HEK293 (cell line): ENCODE results near the gene WDR47.

ENCODE experiments used
- CTCF ChIA-PET: fragments of 350-600 bp; formaldehyde crosslinking; extraction: SDS; loops from one replicate; lab custom pipeline; 2021; ENCODE audit warnings: antibody characterized with exemption; lab: Yijun Ruan, JAX
- POLR2A ChIA-PET: fragments of 300-600 bp; formaldehyde crosslinking; extraction: SDS; loops from one replicate; lab custom pipeline; 2020; ENCODE audit warnings: antibody characterized with exemption, inconsistent platforms; lab: Yijun Ruan, JAX
- H3K27ac ChIP-seq: fragments of 200-500 bp; sonication (Bioruptor generic); 2 replicates; pipeline ENCODE4 v1.5.1; 2014; ENCODE audit warnings: low read depth, low read length, control low read depth, inconsistent platforms; ENCODE audit errors: extremely low read depth
- H3K36me3 ChIP-seq, 2 experiments: fragments of 200-500 bp in 1 of 2; sonication (Bioruptor generic) in 1 of 2; 1 replicate in 1 of 2; 2 replicates in 1 of 2; pipeline ENCODE4 v1.5.1; 2014 to 2017; ENCODE audit warnings: inconsistent platforms in 2 of 2, low read length in 2 of 2; ENCODE audit not compliant: control insufficient read depth in 2 of 2, insufficient read depth in 1 of 2
- H3K4me1 ChIP-seq: fragments of 200-500 bp; sonication (Bioruptor generic); 2 replicates; pipeline ENCODE4 v1.5.1; 2014; ENCODE audit warnings: mild to moderate bottlenecking, low read length, inconsistent platforms; ENCODE audit not compliant: control insufficient read depth, insufficient read depth
- H3K4me3 ChIP-seq: 2 replicates; pipeline ENCODE4 v1.5.1; 2011; ENCODE audit warnings: low read depth, mild to moderate bottlenecking, control low read depth, low read length, moderate library complexity
- H3K9me3 ChIP-seq: fragments of 200-500 bp; sonication (Bioruptor generic); 2 replicates; pipeline ENCODE4 v1.5.1; 2014; ENCODE audit warnings: low read depth, low read length, inconsistent platforms; ENCODE audit not compliant: control insufficient read depth, insufficient read depth
- HOXC10 ChIP-seq: sonication (generic); formaldehyde crosslinking; IDR thresholded peaks from 2 replicates; pipeline ENCODE4 v1.8.1; 2023; ENCODE audit warnings: mild to moderate bottlenecking, missing genetic modification reagents
- PRDM6 ChIP-seq: fragments of 450-650 bp; formaldehyde crosslinking; IDR thresholded peaks from 2 replicates; pipeline ENCODE4 v1.5.1; 2017; ENCODE audit warnings: missing biosample characterization, missing genetic modification characterization
- RBAK ChIP-seq: fragments of 450-650 bp; formaldehyde crosslinking; IDR thresholded peaks from 2 replicates; pipeline ENCODE4 v1.5.1; 2016; ENCODE audit warnings: missing biosample characterization, missing genetic modification characterization
- ZFP37 ChIP-seq: fragments of 450-650 bp; formaldehyde crosslinking; IDR thresholded peaks from 2 replicates; pipeline ENCODE4 v1.5.1; 2016; ENCODE audit warnings: missing biosample characterization, missing genetic modification characterization
- ZFP41 ChIP-seq: fragments of 450-650 bp; formaldehyde crosslinking; IDR thresholded peaks from 2 replicates; pipeline ENCODE4 v1.5.1; 2016; ENCODE audit warnings: missing biosample characterization, missing genetic modification characterization, borderline replicate concordance
- ZFP69B ChIP-seq: fragments of 450-650 bp; formaldehyde crosslinking; IDR thresholded peaks from 2 replicates; pipeline ENCODE4 v1.5.1; 2016; ENCODE audit warnings: missing biosample characterization, missing genetic modification characterization
- ZNF274 ChIP-seq, 2 experiments: fragments of 200-500 bp in 1 of 2; fragments of 450-650 bp in 1 of 2; sonication (Bioruptor generic) in 1 of 2; formaldehyde crosslinking in 1 of 2; IDR thresholded peaks; 2 replicates each; pipeline versions ENCODE4 v1.5.1 to v1.6.1; 2014 to 2016; ENCODE audit warnings: borderline replicate concordance in 1 of 2, inconsistent platforms in 1 of 2, low read length in 1 of 2, missing biosample characterization in 1 of 2, missing genetic modification characterization in 1 of 2
- ZNF664 ChIP-seq: fragments of 450-650 bp; formaldehyde crosslinking; IDR thresholded peaks from 2 replicates; pipeline ENCODE4 v1.5.1; 2016; ENCODE audit warnings: missing biosample characterization, missing genetic modification characterization
- TF ChIP-seq, protein P1 (sequence below): fragments of 450-650 bp; formaldehyde crosslinking; IDR thresholded peaks from 2 replicates; pipeline ENCODE4 v1.5.1; 2016; ENCODE audit warnings: missing biosample characterization, missing genetic modification characterization, borderline replicate concordance
- TF ChIP-seq, protein P2 (sequence below): fragments of 450-650 bp; formaldehyde crosslinking; IDR thresholded peaks from 2 replicates; pipeline ENCODE4; 2016; ENCODE audit warnings: missing biosample characterization, missing genetic modification characterization
- TF ChIP-seq, protein P3 (sequence below): fragments of 450-650 bp; formaldehyde crosslinking; IDR thresholded peaks from 2 replicates; pipeline ENCODE4 v1.5.1; 2016; ENCODE audit warnings: missing biosample characterization, missing genetic modification characterization, low read depth
- TF ChIP-seq, protein P4 (sequence below): fragments of 450-650 bp; formaldehyde crosslinking; IDR thresholded peaks from 2 replicates; pipeline ENCODE4 v1.5.1; 2016; ENCODE audit warnings: missing biosample characterization, missing genetic modification characterization

The WDR47 gene

DNA sequence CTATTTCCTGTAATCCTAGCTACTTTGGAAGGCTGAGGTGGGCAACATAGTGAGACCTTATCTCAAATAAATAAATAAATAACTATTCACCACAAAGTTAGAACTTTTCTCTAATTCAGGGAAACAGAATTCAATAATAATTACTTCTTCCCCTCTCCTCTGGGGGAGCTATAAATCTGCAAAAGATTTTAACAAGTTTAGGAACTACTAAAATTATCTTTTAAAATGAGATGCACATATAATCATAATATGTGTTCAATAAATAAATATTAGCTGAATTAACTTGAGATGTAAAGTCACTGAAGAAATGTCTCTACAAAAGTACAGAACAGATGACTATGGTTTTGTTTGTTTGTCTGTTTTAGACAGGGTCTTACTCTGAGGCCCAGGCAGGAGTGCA, 14.1 kb downstream of the WDR47 start:
- Histone ChIP-seq H3K36me3 (peaks cover 0 to 3% of the 10 kb centered on the region in 2 experiments; a peak in 2 of 3 replicates), H3K27ac (no peak overlapping the region), H3K4me3 (no peak overlapping the region), H3K9me3 (no peaks in the 10 kb centered on the region), H3K4me1 (no peaks in the 10 kb centered on the region)
- ChIA-PET POLR2A (interaction anchor here (0.5 to 1.6 kb wide), 2 partner anchors 72 to 76 kb away, joined by 4 to 7 read pairs; no protein-coding TSS in a partner anchor), CTCF (interaction anchor here (0.6 to 1.2 kb wide), 6 partner anchors 9 to 226 kb away, joined by 3 to 7 read pairs (median 3); no protein-coding TSS in a partner anchor)
- TF ChIP-seq, protein P1, sequence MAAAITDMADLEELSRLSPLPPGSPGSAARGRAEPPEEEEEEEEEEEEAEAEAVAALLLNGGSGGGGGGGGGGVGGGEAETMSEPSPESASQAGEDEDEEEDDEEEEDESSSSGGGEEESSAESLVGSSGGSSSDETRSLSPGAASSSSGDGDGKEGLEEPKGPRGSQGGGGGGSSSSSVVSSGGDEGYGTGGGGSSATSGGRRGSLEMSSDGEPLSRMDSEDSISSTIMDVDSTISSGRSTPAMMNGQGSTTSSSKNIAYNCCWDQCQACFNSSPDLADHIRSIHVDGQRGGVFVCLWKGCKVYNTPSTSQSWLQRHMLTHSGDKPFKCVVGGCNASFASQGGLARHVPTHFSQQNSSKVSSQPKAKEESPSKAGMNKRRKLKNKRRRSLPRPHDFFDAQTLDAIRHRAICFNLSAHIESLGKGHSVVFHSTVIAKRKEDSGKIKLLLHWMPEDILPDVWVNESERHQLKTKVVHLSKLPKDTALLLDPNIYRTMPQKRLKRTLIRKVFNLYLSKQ, result no peak
- TF ChIP-seq RBAK (no peak), HOXC10 (CRISPR knock-in tag) (no peak), ZNF664 (tag by site-specific recombination) (peak; percentile 92)
- TF ChIP-seq, protein P2, sequence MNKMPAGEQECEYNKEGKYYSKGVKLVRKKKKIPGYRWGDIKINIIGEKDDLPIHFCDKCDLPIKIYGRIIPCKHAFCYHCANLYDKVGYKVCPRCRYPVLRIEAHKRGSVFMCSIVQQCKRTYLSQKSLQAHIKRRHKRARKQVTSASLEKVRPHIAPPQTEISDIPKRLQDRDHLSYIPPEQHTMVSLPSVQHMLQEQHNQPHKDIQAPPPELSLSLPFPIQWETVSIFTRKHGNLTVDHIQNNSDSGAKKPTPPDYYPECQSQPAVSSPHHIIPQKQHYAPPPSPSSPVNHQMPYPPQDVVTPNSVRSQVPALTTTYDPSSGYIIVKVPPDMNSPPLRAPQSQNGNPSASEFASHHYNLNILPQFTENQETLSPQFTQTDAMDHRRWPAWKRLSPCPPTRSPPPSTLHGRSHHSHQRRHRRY, result no peak

GRCh38 chr1:109025694-109026093, 16.2 kb downstream of the WDR47 start:
- H3K9me3 ChIP-seq, result no peaks in the 10 kb centered on the region
- H3K36me3 ChIP-seq, result peaks cover 8 to 12% of the 10 kb centered on the region in 2 experiments; a peak in 2 of 3 replicates
- H3K4me1 ChIP-seq, result no peaks in the 10 kb centered on the region
- ChIA-PET CTCF (interaction anchor here (0.8 kb wide), 1 partner anchor 12 kb away, joined by 5 read pairs; no protein-coding TSS in a partner anchor), POLR2A (interaction anchor here (1.5 kb wide), 1 partner anchor 50 kb away, joined by 3 read pairs; the partner anchor contains the start of gene TAF13)
- no peak overlapping the region for H3K27ac ChIP-seq
- no peak overlapping the region for H3K4me3 ChIP-seq
- TF ChIP-seq PRDM6 (tag by site-specific recombination) (peak; percentile 32; the same call in 1 of the 2 replicates), ZFP41 (tag by site-specific recombination) (no peak)

GRCh38 chr1:109024646-109025045, 17.3 kb downstream of the WDR47 start:
- no peaks in the 10 kb centered on the region for H3K9me3 ChIP-seq
- H3K4me1 ChIP-seq, result no peaks in the 10 kb centered on the region
- no peak overlapping the region for H3K27ac ChIP-seq
- TF ChIP-seq, protein P3, sequence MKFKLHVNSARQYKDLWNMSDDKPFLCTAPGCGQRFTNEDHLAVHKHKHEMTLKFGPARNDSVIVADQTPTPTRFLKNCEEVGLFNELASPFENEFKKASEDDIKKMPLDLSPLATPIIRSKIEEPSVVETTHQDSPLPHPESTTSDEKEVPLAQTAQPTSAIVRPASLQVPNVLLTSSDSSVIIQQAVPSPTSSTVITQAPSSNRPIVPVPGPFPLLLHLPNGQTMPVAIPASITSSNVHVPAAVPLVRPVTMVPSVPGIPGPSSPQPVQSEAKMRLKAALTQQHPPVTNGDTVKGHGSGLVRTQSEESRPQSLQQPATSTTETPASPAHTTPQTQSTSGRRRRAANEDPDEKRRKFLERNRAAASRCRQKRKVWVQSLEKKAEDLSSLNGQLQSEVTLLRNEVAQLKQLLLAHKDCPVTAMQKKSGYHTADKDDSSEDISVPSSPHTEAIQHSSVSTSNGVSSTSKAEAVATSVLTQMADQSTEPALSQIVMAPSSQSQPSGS, result no peak
- peaks cover 8 to 13% of the 10 kb centered on the region in 2 experiments; a peak in 2 of 3 replicates for H3K36me3 ChIP-seq
- ChIA-PET POLR2A (interaction anchor here (1.0 kb wide), 1 partner anchor 17 kb away, joined by 3 read pairs; the partner anchor contains the start of gene WDR47), CTCF (interaction anchor here (0.6 kb wide), 1 partner anchor 98 kb away, joined by 3 read pairs; no protein-coding TSS in a partner anchor)
- H3K4me3 ChIP-seq, result no peak overlapping the region

GRCh38 chr1:109020693-109021257, 21.1 kb downstream of the WDR47 start:
- H3K27ac ChIP-seq, result no peak overlapping the region
- TF ChIP-seq ZNF274 (IDR thresholded peaks at IDR 0.05; ENCODE audit: low read length), result no peak
- no peak for TF ChIP-seq ZNF274 (tag by site-specific recombination; IDR thresholded peaks at IDR 0.05; ENCODE audit: borderline replicate concordance)
- TF ChIP-seq, protein P4, sequence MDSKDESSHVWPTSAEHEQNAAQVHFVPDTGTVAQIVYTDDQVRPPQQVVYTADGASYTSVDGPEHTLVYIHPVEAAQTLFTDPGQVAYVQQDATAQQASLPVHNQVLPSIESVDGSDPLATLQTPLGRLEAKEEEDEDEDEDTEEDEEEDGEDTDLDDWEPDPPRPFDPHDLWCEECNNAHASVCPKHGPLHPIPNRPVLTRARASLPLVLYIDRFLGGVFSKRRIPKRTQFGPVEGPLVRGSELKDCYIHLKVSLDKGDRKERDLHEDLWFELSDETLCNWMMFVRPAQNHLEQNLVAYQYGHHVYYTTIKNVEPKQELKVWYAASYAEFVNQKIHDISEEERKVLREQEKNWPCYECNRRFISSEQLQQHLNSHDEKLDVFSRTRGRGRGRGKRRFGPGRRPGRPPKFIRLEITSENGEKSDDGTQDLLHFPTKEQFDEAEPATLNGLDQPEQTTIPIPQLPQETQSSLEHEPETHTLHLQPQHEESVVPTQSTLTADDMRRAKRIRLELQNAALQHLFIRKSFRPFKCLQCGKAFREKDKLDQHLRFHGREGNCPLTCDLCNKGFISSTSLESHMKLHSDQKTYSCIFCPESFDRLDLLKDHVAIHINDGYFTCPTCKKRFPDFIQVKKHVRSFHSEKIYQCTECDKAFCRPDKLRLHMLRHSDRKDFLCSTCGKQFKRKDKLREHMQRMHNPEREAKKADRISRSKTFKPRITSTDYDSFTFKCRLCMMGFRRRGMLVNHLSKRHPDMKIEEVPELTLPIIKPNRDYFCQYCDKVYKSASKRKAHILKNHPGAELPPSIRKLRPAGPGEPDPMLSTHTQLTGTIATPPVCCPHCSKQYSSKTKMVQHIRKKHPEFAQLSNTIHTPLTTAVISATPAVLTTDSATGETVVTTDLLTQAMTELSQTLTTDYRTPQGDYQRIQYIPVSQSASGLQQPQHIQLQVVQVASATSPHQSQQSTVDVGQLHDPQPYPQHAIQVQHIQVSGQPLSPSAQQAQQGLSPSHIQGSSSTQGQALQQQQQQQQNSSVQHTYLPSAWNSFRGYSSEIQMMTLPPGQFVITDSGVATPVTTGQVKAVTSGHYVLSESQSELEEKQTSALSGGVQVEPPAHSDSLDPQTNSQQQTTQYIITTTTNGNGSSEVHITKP (tag by site-specific recombination), result peak; percentile 66
- no peak for TF ChIP-seq ZFP37 (tag by site-specific recombination)
- no peak for TF ChIP-seq ZFP69B (tag by site-specific recombination)
- H3K4me3 ChIP-seq, result no peak overlapping the region
- ChIA-PET POLR2A (interaction anchor here (0.7 to 1.4 kb wide), 3 partner anchors 21 to 79 kb away, joined by 4 to 5 read pairs (median 4); partner anchors contain the start of gene WDR47), CTCF (interaction anchor here (0.8 to 1.0 kb wide), 2 partner anchors 16 to 68 kb away, joined by 4 read pairs; no protein-coding TSS in a partner anchor)
- H3K4me1 ChIP-seq, result no peaks in the 10 kb centered on the region
- H3K9me3 ChIP-seq, result no peaks in the 10 kb centered on the region
- H3K36me3 ChIP-seq, result peaks cover 12 to 33% of the 10 kb centered on the region in 2 experiments; a peak in 2 of 3 replicates
